Stimulated activated CD4-positive, alpha-beta T cell treated with anti-CD3 and anti-CD28 coated beads, Interleukin-15, amount 100 ng/mL, for 24 hours (primary cell): ENCODE results near the gene MEIS1.

Experiments used
- DNase-seq: peaks from one replicate; pipeline ENCODE4 v3.0.0-alpha.2; 2020

Gene MEIS1

GRCh38 chr2:66431846-66432587 lies 2.9 kb upstream of the MEIS1 start:
- DNase-seq = no peak

GRCh38 chr2:66432801-66433694 lies 1.9 kb upstream of the MEIS1 start:
- DNase-seq = peak; percentile 39

DNA sequence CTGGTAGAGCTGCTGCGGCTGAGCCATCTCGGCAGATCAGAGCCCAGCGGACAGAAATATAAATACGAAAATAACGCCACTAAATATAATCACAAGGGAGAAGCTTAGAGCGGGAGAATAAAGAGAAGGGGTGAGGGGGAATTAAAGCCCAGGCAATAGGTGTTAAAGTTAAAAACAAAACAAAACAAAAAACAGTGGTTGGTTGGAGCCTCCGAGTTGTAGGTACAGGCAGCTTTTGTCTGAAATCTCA lies 1.3 kb upstream of the MEIS1 start:
- DNase-seq = no peak

GRCh38 chr2:66433945-66434678 lies 813 bp upstream of the MEIS1 start:
- no peak for DNase-seq

DNA sequence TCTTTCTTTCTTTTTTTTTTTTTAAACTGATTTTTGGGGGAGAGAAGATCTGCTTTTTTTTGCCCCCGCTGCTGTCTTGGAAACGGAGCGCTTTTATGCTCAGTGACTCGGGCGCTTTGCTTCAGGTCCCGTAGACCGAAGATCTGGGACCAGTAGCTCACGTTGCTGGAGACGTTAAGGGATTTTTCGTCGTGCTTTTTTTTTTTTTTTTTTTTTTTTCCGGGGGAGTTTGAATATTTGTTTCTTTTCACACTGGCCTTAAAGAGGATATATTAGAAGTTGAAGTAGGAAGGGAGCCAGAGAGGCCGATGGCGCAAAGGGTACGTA lies 587 bp downstream of the MEIS1 start:
- no peak for DNase-seq

DNA sequence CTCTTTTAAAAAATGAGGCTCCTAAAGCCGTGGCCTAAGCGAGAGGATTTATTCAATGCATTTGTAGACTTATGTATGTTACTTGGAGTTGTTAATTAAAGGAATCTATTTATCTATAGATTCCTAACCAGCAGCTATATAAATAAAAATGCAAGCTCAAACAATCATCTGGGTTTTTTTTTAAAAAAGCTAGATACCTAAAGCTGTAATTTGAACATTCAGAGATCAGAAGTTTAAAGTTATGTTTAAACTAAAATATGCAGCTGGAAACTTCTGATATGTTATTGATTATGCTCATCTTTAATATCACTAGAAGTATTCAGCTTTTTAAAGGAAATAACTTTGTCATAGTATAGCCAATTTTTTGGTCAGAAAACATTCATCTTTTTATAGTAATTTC lies 1.0 kb downstream of the MEIS1 start:
- DNase-seq = no peak

GRCh38 chr2:66436581-66437001 lies 1.7 kb downstream of the MEIS1 start:
- DNase-seq = no peak

DNA sequence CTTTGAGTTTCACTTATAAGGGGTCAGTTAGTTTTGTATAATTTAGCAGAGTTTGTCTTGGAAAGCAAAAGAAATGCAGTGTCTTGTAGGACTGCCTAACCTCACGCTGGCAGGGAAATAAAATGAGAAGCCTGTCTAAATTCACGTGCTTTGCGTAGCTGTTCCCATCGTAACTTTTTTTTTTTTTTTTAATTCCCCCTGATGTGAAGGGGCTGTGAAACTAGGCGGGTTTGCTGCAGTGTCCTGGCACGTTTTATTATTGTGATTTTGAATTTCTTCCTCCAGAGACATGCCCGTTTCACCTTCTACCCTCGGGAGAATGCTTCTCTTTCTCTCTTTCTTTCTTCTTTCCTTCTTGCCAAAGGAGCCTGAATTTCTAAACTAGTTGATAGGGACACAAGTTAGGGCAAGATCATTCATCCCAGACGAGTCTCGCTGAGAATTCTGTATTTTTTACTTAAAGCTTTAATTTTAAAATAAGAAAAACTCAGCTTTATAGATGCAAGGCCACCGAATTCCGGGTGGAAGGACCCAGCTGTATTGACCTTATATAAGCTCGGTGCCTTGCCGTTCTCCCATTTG lies 2.3 kb downstream of the MEIS1 start:
- no peak for DNase-seq

- DNase-seq = no peak
Measured at GRCh38 chr2:66437691-66438497, 3.0 kb downstream of the MEIS1 start.

- DNase-seq = no peak
Measured at GRCh38 chr2:66438498-66438833, 3.5 kb downstream of the MEIS1 start.

DNA sequence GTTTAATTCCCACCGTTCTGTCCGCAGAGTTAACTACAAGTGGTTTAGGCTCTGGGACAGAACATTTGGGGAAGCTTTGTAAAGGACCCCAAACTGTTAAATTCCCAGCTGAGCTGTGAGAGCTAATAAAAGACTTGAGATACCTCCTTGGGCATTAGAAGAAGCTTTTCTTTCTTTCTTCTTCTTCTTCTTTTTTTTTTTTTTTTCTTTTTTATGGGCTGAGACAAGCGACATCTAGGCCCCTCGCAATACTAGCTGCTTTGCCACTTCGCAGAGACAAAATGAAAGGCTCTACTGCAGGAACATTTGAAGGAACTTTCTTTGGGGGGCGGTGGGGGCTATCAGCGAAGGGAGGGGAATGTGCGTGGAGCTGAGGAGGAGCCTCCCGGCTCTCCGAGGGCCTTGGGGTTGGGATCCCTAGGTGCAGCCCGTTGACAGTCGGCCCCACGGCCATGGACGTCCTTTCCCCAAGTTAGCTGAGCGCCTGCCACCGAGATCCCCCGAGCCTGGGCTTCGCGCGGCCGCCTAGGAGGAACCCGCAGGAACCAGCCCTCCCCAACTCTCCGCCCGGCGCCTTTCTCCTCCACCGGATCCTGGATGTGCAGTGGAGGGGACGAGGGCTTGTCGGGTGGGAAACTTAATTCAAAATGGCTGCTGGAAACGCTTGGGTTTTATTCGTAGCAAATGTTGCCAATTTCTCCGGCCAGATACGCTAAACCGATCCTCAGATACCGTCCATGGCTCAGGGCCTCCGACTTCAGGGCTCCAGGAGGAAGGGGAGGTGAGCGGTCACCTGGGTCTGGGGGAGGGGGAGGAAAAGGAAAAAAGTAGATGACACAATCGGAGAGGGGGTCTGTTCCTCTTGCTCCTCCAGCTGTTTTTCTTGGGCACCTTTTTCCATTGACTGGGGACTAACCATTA lies 4.2 kb downstream of the MEIS1 start:
- DNase-seq = no peak

- no peak for DNase-seq
Measured at GRCh38 chr2:66439812-66440542, 5.1 kb downstream of the MEIS1 start.

- DNase-seq = no peak
Measured at GRCh38 chr2:66440708-66441497, 6.0 kb downstream of the MEIS1 start.

GRCh38 chr2:66441581-66442320 lies 6.8 kb downstream of the MEIS1 start:
- no peak for DNase-seq

GRCh38 chr2:66442516-66443185 lies 7.7 kb downstream of the MEIS1 start:
- DNase-seq = no peak

DNA sequence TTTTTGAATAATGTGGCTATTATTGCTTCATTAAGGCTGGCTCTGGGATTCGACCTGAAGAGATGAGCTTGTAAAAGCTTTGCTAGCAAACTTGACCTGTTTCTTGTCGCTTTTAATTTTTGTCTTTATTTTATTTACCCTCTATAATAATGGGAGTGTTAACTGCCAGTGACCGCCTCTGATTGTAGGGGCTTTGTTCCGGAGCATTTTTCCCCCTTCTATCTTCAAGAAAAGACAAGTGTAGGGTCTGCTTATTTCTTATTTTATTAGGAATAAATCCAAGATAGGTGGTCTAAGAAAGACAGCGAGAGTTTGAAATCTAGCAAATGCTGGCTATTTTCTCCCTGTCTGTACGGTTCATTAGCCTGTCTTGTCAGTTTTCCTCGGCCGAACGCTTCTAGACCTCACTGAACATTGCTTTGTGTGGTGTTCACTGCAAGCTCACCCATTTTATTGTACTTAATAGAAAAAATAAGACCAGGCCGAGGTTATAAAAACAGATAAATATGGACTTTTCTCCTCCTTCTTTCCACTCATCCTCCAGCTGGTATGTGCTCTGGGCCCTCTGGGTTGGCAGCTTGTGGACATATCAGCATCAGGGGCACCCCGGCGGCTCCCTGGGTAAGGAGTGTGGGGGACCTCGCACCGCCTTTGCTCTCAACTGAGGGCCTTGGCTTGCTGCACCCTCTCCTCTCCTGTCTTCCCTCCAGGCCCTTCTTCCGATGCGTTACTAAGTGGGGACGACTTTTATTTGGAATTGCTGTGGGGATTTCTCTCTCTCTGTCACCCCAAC lies 8.5 kb downstream of the MEIS1 start:
- DNase-seq = no peak

DNA sequence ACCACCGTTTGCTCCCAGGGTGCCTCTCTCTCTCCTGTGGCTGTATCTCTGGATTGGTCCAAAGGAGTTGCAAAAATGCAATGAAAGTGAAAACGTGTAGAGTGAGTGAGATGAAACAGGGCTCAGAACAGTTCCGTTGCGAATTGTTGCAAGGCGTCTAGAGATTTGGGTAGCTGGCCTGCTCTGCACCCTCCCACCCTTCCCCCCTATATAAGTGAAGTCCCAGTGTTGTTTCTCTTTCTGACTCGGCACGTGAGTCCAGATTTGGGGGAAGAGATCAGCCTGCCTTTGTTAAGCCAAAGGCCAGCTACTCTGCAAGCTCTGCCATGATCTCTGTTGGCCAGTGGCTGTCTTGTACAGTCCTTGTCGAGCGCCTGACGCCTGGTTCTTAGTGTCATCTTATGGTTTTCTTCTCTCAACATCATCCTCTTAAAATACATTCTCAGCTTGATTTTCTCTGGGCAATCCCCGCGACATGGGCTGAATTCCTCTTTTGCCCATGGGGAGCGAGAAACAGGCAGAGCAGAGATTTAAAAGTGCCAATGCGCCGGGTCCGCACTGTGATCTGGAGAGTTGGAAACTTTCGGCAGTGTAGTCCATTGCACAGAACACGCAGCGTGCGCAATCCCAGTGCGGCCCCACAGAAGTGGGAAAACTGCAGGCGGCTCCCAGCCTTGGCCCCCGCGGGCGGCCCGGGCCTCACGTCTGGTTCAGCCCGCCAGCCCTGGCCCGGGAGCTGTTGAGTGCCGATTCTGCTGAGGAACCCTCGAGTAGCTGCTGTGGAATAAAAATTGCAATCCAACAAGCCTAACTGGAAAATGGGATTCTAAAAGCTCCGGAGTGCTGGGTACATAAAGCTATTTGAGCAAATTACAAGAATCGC lies 9.3 kb downstream of the MEIS1 start:
- DNase-seq = no peak
